H54 (cell line): ENCODE data around the gene CYP1A2.

Source experiments
- DNase-seq: peaks from one replicate; pipeline ENCODE4 v3.0.0; 2011; ENCODE audit warnings: low spot score, mixed read lengths; ENCODE audit not compliant: insufficient read length
- FAIRE-seq: peaks from 3 replicates; lab custom pipeline; 2011; peaks lifted over from hg19 to GRCh38; lab: Jason Lieb, UNC
- POLR2A ChIP-seq: IDR thresholded peaks from 2 replicates; pipeline ENCODE4 v1.6.1; 2011; ENCODE audit warnings: low read depth, mild to moderate bottlenecking, low read length

CYP1A2 gene

DNA sequence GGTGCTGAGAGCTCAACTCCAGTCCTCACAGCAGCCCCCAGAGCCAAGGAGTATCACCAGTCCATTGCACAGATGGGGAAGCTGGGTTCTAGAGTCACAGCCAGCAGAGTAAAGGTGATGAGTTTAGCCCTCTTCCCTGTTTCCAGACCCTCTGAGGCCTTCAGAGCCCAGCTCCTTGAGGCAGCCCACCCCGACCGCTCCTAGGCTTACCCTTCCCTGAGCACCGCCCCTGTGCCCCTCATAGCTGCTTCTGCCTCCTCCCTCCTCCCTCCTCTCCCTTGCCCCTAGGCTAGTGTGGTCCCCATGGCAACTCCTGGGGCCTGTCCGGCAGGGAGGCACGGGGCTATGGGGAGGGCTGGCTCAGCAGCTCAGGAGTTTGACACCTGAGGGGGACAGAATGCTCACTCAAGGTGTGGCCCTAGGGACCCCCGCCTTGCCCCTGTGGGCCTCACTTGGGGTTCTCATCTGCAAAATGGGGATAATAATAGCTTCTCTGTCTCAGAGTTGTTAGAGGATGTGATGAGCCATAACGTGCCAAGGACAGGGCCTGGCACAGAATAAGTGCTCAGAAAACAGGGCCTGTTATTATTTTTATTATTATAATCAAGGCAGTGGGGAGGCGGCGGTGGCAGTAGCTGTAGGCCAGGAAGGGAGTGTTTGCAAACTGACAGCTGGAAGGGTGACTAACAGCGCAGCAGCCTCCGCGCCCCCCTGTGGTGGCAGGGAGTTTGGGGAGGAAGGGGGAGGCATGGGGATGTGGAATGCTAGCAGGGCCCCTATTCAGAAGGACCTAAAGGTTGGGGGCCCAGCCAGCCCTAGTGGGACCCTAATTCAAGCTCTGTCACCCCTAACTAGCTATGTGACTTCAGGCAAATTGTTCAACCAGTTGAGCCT lies 44.7 kb downstream of the CYP1A2 start:
- peak; percentile 55 for DNase-seq
- FAIRE-seq = no peak
- no peak for TF ChIP-seq POLR2A

DNA sequence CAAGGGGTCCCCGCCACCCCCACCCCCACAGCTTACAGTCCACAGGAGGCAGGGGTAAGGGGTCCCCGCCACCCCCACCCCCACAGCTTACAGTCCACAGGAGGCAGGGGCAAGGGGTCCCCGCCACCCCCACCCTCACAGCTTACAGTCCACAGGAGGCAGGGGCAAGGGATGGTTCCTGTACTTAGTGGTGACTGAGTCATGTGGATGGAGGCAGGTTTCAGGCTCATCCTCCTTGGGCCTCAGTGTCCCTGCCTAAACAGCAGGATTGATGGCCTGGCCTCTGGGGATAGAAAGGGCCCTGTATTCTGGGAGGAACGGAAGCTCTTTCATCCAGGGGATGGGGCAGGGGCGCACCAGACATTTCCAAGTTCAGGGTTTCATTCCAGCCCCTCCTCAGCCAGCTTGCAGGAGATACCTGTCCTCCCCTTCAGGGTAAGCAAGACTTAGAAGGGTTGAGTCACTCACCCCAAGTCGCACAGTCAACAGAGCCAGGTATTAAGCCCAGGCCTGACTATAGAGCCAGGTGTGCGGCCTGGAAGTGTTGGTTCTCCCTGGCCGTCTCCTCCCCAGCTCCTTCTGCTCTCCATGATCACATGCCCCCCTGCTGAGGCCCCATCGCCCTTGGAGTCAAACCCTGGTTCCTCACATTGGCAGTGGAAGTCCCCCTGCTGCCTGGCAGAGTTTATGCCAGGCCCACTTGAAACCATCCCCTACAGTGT lies 45.8 kb downstream of the CYP1A2 start:
- no peak for FAIRE-seq
- no peak for DNase-seq
- TF ChIP-seq POLR2A = no peak

DNA sequence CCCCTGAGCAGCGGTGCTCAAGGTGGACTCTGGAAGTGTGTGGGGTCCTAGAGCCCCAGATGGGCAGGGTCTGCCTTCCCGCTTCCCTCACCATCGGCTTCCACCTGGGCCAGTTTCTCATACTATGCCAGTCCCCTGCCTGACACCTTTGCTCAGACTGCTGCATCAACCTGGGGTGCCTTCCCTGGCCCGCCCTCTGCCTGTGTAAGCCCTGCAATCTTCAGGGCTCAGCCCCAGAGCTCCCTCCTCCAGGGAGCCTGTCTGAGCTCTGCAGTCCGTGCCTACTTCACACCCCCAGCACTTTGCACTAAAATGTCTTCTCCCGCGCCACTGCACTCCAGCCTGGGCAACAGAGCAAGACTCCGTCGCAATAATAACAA lies 46.3 kb downstream of the CYP1A2 start:
- FAIRE-seq (no peak), DNase-seq (no peak)
- no peak for TF ChIP-seq POLR2A

DNA sequence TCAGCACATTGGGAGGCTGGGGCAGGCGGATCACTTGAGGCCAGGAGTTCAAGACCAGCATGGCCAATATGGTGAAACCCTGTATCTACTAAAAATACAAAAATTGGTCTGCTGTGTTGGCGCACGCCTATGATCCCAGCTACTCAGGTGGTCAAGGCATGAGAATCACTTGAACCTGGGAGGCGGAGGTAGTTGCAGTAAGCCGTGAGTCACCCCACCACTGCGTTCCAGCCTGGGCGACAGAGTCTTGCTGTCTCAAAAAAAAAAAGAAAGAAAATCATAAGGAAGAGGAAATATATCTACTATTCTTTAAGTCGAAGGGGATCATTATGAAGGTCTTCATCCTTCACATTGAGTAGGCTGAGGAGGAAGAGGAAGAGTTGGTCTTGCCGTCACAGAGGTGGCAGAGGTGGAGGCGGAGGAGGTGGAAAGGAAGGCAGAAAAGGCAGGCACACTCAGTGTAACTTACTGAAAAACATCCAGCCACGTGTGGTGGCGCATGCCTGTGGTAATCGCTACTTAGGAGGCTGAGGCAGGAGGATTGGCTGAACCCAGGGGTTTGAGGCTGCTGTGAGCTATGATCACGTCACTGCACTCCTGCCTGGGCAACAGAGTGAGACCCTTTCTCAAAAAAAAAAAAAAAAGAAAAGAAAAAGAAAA lies 47.5 kb downstream of the CYP1A2 start:
- no peak for TF ChIP-seq POLR2A

DNA sequence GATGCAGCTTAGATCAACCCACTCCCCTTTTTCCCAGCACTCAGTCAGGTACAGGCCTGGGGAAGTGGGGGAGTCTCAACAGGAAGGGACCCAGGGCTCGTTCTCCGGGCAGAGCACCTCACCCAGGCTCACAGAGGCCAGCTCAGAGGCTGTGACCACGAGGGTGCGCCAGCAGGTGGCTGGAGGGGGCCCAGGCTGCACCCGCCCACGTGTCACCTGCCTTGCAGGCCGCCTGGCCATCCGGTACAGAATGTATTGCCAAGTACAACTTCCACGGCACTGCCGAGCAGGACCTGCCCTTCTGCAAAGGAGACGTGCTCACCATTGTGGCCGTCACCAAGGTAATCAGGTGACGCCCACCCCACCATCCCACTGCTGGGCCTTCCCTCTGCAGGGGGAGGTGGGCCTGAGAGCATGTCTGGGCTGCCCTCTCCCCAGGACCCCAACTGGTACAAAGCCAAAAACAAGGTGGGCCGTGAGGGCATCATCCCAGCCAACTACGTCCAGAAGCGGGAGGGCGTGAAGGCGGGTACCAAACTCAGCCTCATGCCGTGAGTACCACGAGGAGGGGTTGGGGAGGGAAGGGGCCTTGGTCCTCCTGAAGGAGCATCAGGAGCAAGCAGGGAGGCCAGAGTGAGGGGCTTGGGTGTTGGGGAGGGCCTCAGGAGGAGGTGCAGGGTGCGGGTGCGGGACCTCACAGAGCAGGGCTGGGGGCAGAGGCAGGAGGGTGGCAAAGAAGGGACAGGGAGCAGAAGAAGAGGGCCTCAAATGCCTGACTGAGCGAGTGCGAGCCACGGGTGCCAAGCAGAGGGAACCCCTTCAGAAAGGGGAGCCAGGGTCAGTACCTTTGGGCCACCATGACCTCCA lies 50.0 kb downstream of the CYP1A2 start:
- FAIRE-seq = no peak

More for the DNA sequence above, 47.5 kb downstream of the CYP1A2 start:
- FAIRE-seq (no peak), DNase-seq (no peak)

DNA sequence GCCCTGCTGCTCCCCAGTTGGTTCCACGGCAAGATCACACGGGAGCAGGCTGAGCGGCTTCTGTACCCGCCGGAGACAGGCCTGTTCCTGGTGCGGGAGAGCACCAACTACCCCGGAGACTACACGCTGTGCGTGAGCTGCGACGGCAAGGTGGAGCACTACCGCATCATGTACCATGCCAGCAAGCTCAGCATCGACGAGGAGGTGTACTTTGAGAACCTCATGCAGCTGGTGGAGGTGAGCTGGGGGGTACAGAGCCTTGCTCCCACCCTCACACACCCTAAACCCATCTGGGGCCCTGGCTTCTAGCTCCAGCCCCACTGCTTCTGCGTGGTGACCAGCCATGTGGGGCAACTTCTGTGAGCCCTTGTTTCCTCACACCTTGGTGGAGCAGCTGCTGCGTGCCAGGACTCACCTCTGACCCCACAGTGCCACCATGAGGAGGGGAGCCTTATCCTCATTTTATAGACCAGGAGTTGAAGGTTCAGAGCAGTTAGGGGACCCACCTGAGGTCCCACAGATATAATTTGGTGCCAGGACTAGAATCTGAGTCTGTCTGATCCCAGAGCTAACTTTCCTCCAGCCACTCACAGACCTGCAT lies 50.7 kb downstream of the CYP1A2 start:
- DNase-seq (no peak), FAIRE-seq (no peak)
- TF ChIP-seq POLR2A = no peak

More for the DNA sequence above, 50.0 kb downstream of the CYP1A2 start:
- DNase-seq = no peak
- TF ChIP-seq POLR2A = no peak

DNA sequence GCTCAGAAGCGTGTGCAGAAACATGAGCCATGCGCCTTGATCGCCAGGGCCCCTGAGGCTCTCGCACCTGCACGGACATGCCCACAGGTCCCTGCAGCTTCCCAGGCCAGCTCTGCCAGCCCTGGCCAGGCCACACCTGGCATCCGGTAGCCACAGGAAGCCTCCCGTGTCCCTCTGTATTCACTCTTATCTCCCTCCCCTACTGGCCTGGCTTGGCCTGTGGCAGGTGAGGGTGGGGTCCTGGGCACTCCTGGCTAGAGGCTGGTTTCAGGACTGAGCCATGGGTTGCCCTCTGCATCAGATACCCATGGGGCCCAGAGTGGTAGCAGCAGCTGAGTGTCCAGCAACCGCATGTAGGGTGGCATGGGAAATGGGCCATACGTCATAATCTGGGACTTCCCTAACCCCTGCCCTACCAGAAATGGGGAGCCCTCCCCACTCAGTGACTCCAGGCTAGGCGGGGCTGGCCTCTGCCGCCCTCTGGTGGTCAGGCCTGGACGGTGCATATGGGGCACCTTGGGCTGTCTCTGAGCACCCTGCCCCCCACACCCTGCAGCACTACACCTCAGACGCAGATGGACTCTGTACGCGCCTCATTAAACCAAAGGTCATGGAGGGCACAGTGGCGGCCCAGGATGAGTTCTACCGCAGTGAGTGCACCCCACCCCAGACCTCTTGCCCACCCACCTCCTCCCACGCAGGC lies 51.4 kb downstream of the CYP1A2 start:
- peak; percentile 78 for DNase-seq
- no peak for TF ChIP-seq POLR2A
- no peak for FAIRE-seq

DNA sequence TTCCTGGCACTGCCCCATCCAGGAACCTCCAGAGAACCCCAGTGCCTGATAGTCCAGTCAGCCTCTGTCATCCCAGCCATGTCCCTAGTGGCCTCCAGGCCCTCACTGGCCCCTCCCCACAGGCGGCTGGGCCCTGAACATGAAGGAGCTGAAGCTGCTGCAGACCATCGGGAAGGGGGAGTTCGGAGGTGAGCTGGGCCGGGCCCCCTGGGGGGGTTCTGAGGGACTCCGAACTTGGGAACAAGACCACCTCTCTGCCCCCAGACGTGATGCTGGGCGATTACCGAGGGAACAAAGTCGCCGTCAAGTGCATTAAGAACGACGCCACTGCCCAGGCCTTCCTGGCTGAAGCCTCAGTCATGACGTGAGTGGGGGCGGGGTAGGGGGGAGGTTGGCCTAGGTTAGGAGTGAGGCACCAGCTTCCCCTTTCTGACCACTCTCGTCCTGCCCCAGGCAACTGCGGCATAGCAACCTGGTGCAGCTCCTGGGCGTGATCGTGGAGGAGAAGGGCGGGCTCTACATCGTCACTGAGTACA lies 52.0 kb downstream of the CYP1A2 start:
- DNase-seq = no peak
- FAIRE-seq = no peak
- TF ChIP-seq POLR2A = no peak

DNA sequence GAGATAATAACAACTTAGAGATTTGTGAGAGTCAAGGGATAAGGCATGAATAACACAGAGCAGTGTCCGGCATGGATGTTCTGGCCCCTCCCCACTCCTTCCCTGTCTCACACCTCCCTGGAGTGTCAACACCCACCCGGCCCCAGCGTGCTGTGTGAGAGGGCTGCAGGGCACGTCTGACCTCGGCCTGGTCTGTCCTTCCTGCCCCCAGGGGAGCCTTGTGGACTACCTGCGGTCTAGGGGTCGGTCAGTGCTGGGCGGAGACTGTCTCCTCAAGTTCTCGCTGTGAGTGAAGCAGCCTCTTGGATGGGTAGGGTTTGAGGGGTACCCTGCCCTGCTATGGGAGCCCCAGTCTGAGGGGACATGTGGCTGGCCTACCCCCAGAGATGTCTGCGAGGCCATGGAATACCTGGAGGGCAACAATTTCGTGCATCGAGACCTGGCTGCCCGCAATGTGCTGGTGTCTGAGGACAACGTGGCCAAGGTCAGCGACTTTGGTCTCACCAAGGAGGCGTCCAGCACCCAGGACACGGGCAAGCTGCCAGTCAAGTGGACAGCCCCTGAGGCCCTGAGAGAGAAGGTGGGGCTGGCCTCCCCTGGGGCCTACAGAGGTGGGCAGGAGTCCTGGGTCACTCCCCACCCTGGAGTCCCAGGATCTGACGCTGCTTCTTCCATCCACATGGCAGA lies 52.8 kb downstream of the CYP1A2 start:
- DNase-seq = no peak
- no peak for FAIRE-seq
- no peak for TF ChIP-seq POLR2A

DNA sequence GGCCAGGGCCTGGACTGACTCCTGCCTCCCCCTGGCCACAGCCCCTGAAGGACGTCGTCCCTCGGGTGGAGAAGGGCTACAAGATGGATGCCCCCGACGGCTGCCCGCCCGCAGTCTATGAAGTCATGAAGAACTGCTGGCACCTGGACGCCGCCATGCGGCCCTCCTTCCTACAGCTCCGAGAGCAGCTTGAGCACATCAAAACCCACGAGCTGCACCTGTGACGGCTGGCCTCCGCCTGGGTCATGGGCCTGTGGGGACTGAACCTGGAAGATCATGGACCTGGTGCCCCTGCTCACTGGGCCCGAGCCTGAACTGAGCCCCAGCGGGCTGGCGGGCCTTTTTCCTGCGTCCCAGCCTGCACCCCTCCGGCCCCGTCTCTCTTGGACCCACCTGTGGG lies 53.6 kb downstream of the CYP1A2 start:
- FAIRE-seq (no peak), DNase-seq (no peak)
- TF ChIP-seq POLR2A = no peak

DNA sequence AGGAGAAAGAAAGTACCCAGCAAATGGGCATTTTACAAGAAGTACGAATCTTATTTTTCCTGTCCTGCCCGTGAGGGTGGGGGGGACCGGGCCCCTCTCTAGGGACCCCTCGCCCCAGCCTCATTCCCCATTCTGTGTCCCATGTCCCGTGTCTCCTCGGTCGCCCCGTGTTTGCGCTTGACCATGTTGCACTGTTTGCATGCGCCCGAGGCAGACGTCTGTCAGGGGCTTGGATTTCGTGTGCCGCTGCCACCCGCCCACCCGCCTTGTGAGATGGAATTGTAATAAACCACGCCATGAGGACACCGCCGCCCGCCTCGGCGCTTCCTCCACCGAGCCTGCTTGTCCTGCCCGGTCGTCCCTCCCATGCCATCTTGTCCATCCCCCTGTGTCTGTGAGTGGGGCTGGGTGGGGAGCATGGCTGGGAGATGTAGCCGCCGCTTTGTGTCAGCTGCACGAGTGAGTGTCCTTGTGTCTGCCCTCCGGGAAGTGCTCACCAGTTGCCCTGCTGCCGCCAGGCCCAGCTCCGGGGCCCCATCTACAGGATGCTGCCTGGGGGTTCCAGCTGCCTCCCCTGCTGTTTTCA lies 54.3 kb downstream of the CYP1A2 start:
- TF ChIP-seq POLR2A = no peak
- DNase-seq = no peak
- no peak for FAIRE-seq

DNA sequence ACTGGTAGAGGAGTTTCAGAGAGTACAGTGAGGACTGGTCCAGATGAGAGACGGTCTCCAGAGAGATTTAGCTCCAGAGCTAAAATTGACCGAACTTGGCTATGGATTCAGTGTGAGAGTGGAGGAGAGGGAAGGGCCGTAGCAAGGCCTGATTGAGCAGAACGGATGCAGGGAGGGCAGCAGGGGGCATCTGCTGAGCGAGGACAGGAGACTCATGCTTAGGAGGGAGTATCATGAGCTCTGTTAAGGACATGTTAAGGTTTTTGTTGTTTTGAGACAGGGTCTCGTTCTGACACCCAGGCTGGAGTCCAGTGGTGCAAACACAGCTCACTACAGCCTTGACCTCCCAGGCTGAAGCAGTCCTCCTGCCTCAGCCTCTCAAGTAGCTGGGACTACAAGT lies 56.3 kb downstream of the CYP1A2 start:
- no peak for TF ChIP-seq POLR2A
- no peak for FAIRE-seq
- DNase-seq = no peak
